HCT116 (cell line): ENCODE measurements around the gene AKNAD1. TPM values are rescaled to one million over a fixed set of nuclear protein-coding genes. Genes with fewer than 3 reads are reported as not detected.

Experiments
- ATAC-seq: fragments of 200-7000 bp; cut with Tn5 transposase; 2 replicates; pipeline ENCODE4 v1.9.1; 2020; ENCODE audit warnings: mild to moderate bottlenecking, moderate library complexity
- BruUV-seq: library from RNA; stranded (reverse); fragments of 400-500 nt; replicated peaks from 2 replicates; lab custom pipeline; 2021; lab: Mats Ljungman, UMichigan
- CTCF ChIA-PET: fragments of 300-600 bp; sonication (Branson Sonifier 250); formaldehyde crosslinking; loops from one replicate; lab custom pipeline; 2021; ENCODE audit warnings: antibody characterized with exemption; lab: Charles Lee
- POLR2A ChIA-PET: fragments of 300-600, 350-600 bp; sonication (Branson Sonifier 250); formaldehyde crosslinking; loops from one replicate; lab custom pipeline; 2021; ENCODE audit warnings: antibody characterized with exemption; lab: Charles Lee
- RAD21 ChIA-PET, 2 experiments: fragments of 300-600 bp; sonication (Branson Sonifier 250); formaldehyde crosslinking; loops; one replicate each; lab custom pipeline; 2023; ENCODE audit warnings: low total read pairs in 2 of 2; ENCODE audit not compliant: uncharacterized antibody in 2 of 2, unreplicated experiment in 2 of 2, low non-redundant PET in 1 of 2; lab: Charles Lee
- DNase-seq: peaks from one replicate; pipeline ENCODE4 v3.0.0-alpha.2; 2010; ENCODE audit warnings: low read depth, low spot score
- H2AFZ ChIP-seq: fragments of 200-600 bp; shearing (Covaris generic), sonication (generic); 2 replicates; pipeline ENCODE4 v1.6.1; 2017; ENCODE audit warnings: low read depth, mixed run types, mixed read lengths, antibody characterized with exemption, low read length; ENCODE audit not compliant: poor library complexity, severe bottlenecking
- H3K27ac ChIP-seq: 2 replicates; pipeline ENCODE4 v1.5.1; 2012; ENCODE audit warnings: low read depth, low read length
- H3K27me3 ChIP-seq: fragments of 200-600 bp; sonication (generic); 2 replicates; pipeline ENCODE4 v1.6.1; 2016; ENCODE audit warnings: mixed run types, low read length, mixed read lengths; ENCODE audit not compliant: insufficient read depth
- H3K36me3 ChIP-seq, 2 experiments: fragments of 200-500 bp in 1 of 2; fragments of 200-600 bp in 1 of 2; sonication (Bioruptor generic) in 1 of 2; sonication (generic) in 1 of 2; 2 replicates each; pipeline versions ENCODE4 v1.5.1 to v1.6.1; 2014 to 2016; ENCODE audit warnings: low read length in 2 of 2, inconsistent platforms in 1 of 2, mixed read lengths in 1 of 2, mixed run types in 1 of 2; ENCODE audit not compliant: insufficient read depth in 2 of 2, control insufficient read depth in 1 of 2
- H3K4me1 ChIP-seq, 2 experiments: fragments of 200-600 bp in 1 of 2; sonication (generic) in 1 of 2; 2 replicates each; pipeline versions ENCODE4 v1.5.1 to v1.6.1; 2012 to 2017; ENCODE audit warnings: low read length in 2 of 2, inconsistent platforms in 1 of 2, mild to moderate bottlenecking in 1 of 2, mixed read lengths in 1 of 2, mixed run types in 1 of 2, moderate library complexity in 1 of 2; ENCODE audit not compliant: insufficient read depth in 2 of 2, control insufficient read depth in 1 of 2
- H3K4me2 ChIP-seq: fragments of 200-600 bp; sonication (generic); 2 replicates; pipeline ENCODE4 v1.6.1; 2017; ENCODE audit warnings: mixed run types, low read length, mixed read lengths
- H3K4me3 ChIP-seq, 2 experiments: fragments of 200-600 bp in 1 of 2; sonication (generic) in 1 of 2; replicated peaks in 1 of 2; 2 replicates each; pipeline ENCODE4 v1.5.1; 2011 to 2016; ENCODE audit warnings: low read length in 2 of 2, control low read depth in 1 of 2, low read depth in 1 of 2, mild to moderate bottlenecking in 1 of 2, mixed read lengths in 1 of 2, mixed run types in 1 of 2
- H3K79me2 ChIP-seq: fragments of 200-600 bp; sonication (generic); 2 replicates; pipeline ENCODE4 v1.6.1; 2017; ENCODE audit warnings: mild to moderate bottlenecking, mixed run types, low read length, moderate library complexity, mixed read lengths; ENCODE audit not compliant: insufficient read depth
- H3K9ac ChIP-seq: fragments of 200-600 bp; sonication (generic); 2 replicates; pipeline ENCODE4 v1.6.1; 2016; ENCODE audit warnings: low read length, mixed read lengths
- H3K9me2 ChIP-seq: fragments of 200-600 bp; sonication (generic), shearing (Covaris generic); 2 replicates; pipeline ENCODE4 v1.6.1; 2017; ENCODE audit warnings: mixed run types, mild to moderate bottlenecking, moderate library complexity; ENCODE audit not compliant: insufficient read depth
- H3K9me3 ChIP-seq, 2 experiments: fragments of 200-500 bp in 1 of 2; fragments of 200-600 bp in 1 of 2; sonication (Bioruptor generic) in 1 of 2; sonication (generic) in 1 of 2; 2 replicates each; pipeline ENCODE4 v1.6.1; 2014 to 2017; ENCODE audit warnings: low read length in 2 of 2, mixed read lengths in 2 of 2, inconsistent platforms in 1 of 2, low read depth in 1 of 2, mild to moderate bottlenecking in 1 of 2, mixed run types in 1 of 2, moderate library complexity in 1 of 2; ENCODE audit not compliant: control insufficient read depth in 1 of 2, insufficient read depth in 1 of 2
- H4K20me1 ChIP-seq: fragments of 200-600 bp; sonication (generic), shearing (Covaris generic); 2 replicates; pipeline ENCODE4 v1.6.1; 2017; ENCODE audit warnings: mixed run types, mild to moderate bottlenecking, moderate library complexity; ENCODE audit not compliant: insufficient read depth
- ATF3 ChIP-seq: IDR thresholded peaks from 2 replicates; pipeline ENCODE4 v1.6.1; 2012
- CBX3 ChIP-seq: IDR thresholded peaks from 2 replicates; pipeline ENCODE4 v1.6.1; 2012; ENCODE audit warnings: low read depth
- CEBPB ChIP-seq: IDR thresholded peaks from 2 replicates; pipeline ENCODE4 v1.6.1; 2012; ENCODE audit warnings: low read depth
- CTCF ChIP-seq, 3 experiments: fragments of 200-600 bp in 1 of 3; sonication (generic) in 1 of 3; IDR thresholded peaks in 2 of 3; conservative IDR thresholded peaks in 1 of 3; 2 replicates each; pipeline ENCODE4 v1.5.1; 2012 to 2017; ENCODE audit warnings: low read depth in 2 of 3, low read length in 2 of 3, antibody characterized with exemption in 1 of 3, borderline replicate concordance in 1 of 3, control low read depth in 1 of 3, mild to moderate bottlenecking in 1 of 3, mixed read lengths in 1 of 3, mixed run types in 1 of 3, moderate library complexity in 1 of 3; ENCODE audit not compliant: insufficient read depth in 1 of 3
- EGR1 ChIP-seq: IDR thresholded peaks from 2 replicates; pipeline ENCODE4 v1.6.1; 2012; ENCODE audit warnings: low read depth
- ELF1 ChIP-seq: IDR thresholded peaks from 2 replicates; pipeline ENCODE4 v1.6.1; 2012; ENCODE audit warnings: low read depth, borderline replicate concordance
- EZH2phosphoT487 ChIP-seq: fragments of 200-600 bp; IDR thresholded peaks from 2 replicates; pipeline ENCODE4 v1.6.1; 2018; ENCODE audit warnings: antibody characterized with exemption, borderline replicate concordance
- JUND ChIP-seq: IDR thresholded peaks from 2 replicates; pipeline ENCODE4 v1.6.1; 2012
- MAX ChIP-seq: IDR thresholded peaks from 2 replicates; pipeline ENCODE4 v1.6.1; 2012
- POLR2AphosphoS5 ChIP-seq: IDR thresholded peaks from 2 replicates; pipeline ENCODE4 v1.6.1; 2011; ENCODE audit warnings: mild to moderate bottlenecking, low read depth, low read length, moderate library complexity
- RAD21 ChIP-seq: IDR thresholded peaks from 2 replicates; pipeline ENCODE4 v1.6.1; 2012; ENCODE audit warnings: low read depth, mild to moderate bottlenecking
- REST ChIP-seq: IDR thresholded peaks from 2 replicates; pipeline ENCODE4 v1.6.1; 2012; ENCODE audit warnings: low read depth
- SIN3A ChIP-seq: IDR thresholded peaks from 2 replicates; pipeline ENCODE4 v1.6.1; 2012; ENCODE audit warnings: low read depth
- TCF7L2 ChIP-seq: IDR thresholded peaks from 2 replicates; pipeline ENCODE4 v1.7.0; 2011; ENCODE audit warnings: borderline replicate concordance, inconsistent platforms; ENCODE audit not compliant: insufficient read depth, insufficient read length; ENCODE audit errors: extremely low read depth
- ZFX ChIP-seq: fragments of 450-650 bp; IDR thresholded peaks from 2 replicates; pipeline ENCODE4 v1.6.1; 2017
- ZNF274 ChIP-seq: fragments of 200-500 bp; sonication (Bioruptor generic); IDR thresholded peaks from 2 replicates; pipeline ENCODE4 v1.6.1; 2014; ENCODE audit warnings: mild to moderate bottlenecking, low read depth, low read length, inconsistent platforms
- intact Hi-C: fragments of 100-400 bp; cut with micrococcal nuclease; formaldehyde crosslinking; loops from 2 replicates; pipeline ENCODE4 v1.10.0; 2022
- total RNA-seq: library from RNA; stranded (reverse); gene quantifications from one replicate; pipeline ENCODE4 v1.2.1, GENCODE V29; 2021; ENCODE audit not compliant: unreplicated experiment

AKNAD1 gene
- total RNA-seq, 1 experiment from 2014 or later, result 0.15 TPM

DNA sequence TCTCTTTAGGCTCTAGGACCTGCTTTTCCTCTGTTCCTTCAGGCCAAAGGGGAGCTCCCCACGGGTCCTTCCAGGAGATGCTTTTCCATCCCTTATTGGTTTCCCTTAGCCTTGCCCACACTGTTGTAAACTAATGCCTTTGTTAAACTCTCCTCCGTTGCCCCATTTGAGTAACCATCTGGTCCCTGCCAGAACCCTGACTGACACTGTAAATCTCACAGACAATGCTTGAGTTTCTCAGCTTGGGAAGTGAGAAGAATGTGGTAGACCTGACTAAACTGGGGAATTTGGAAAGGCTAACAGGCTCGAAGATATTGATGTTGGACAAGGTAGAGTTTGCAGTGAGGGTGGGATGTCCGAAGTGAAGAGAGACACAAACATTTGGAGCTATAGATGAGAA lies 11.4 kb downstream of the AKNAD1 start:
- H3K79me2 ChIP-seq, result no peaks in the 10 kb centered on the region
- no peak overlapping the region for H3K4me3 ChIP-seq
- H3K36me3 ChIP-seq, result no peaks in the 10 kb centered on the region
- no peaks in the 10 kb centered on the region for H3K27me3 ChIP-seq
- CTCF ChIA-PET, result no interaction called here
- no TSS peak for BruUV-seq
- no peak overlapping the region for H3K9ac ChIP-seq
- POLR2A ChIA-PET, result no interaction called here
- no peak overlapping the region for H3K27ac ChIP-seq
- RAD21 ChIA-PET, result no interaction called here
- no peak for ATAC-seq
- no peaks in the 10 kb centered on the region for H3K4me1 ChIP-seq
- no peak for DNase-seq
- H2AFZ ChIP-seq, result no peak overlapping the region
- intact Hi-C loops, result no loop called here
- no peak for TF ChIP-seq CBX3
- no peak for TF ChIP-seq EZH2phosphoT487
- TF ChIP-seq EGR1, result no peak
- TF ChIP-seq JUND, result no peak
- no peak for TF ChIP-seq ZFX
- TF ChIP-seq RAD21, result no peak
- TF ChIP-seq CEBPB, result no peak
- TF ChIP-seq ZNF274, result no peak
- no peak for TF ChIP-seq ELF1
- TF ChIP-seq SIN3A, result no peak
- no peak for TF ChIP-seq POLR2AphosphoS5
- TF ChIP-seq TCF7L2, result no peak
- TF ChIP-seq, all 23 proteins: peak for 0
- H4K20me1 ChIP-seq, result no peaks in the 10 kb centered on the region
- H3K9me3 ChIP-seq, result no peaks in the 10 kb centered on the region
- H3K9me2 ChIP-seq, result no peaks in the 10 kb centered on the region
- H3K4me2 ChIP-seq, result no peak overlapping the region

- Histone ChIP-seq H3K4me2 (no peak overlapping the region), H3K9me3 (no peaks in the 10 kb centered on the region), H3K9ac (no peak overlapping the region), H3K4me3 (no peak overlapping the region), H3K9me2 (no peaks in the 10 kb centered on the region), H3K79me2 (no peaks in the 10 kb centered on the region), H3K27me3 (no peaks in the 10 kb centered on the region), H3K36me3 (no peaks in the 10 kb centered on the region), H3K4me1 (no peaks in the 10 kb centered on the region), H2AFZ (no peak overlapping the region), H4K20me1 (no peaks in the 10 kb centered on the region), H3K27ac (no peak overlapping the region)
- ATAC-seq, result no peak
- no peak for DNase-seq
- ChIA-PET RAD21 (no interaction called here), POLR2A (no interaction called here), CTCF (interaction anchor here (1.1 kb wide), 1 partner anchor 14 kb away, joined by 3 read pairs; no protein-coding TSS in a partner anchor)
- BruUV-seq, result no TSS peak
- intact Hi-C loops, result no loop called here
- TF ChIP-seq CTCF (IDR thresholded peaks at IDR 0.05 in 2 of 3, conservative IDR thresholded peaks at IDR 0.05 in 1 of 3; ENCODE audit: borderline replicate concordance in 1 of 3, insufficient read depth in 1 of 3, low read depth in 2 of 3, low read length in 2 of 3) (no peak), MAX (no peak), ATF3 (no peak), REST (no peak)
These were observed 13.3 kb downstream of the AKNAD1 start for GRCh38 chr1:108843390-108844137.
